Effector CD4-positive, alpha-beta T cell (primary cell): ENCODE results near the gene KNDC1.
"Not testable (repeated sequence)": the region's sequence is repeated elsewhere in the genome, so short reads cannot be mapped to it uniquely, and the experiment has no call there.

Experiments used
- DNase-seq: peaks from one replicate; pipeline ENCODE4 v3.0.0-alpha.2; 2020

KNDC1 gene

GRCh38 chr10:133141958-133142340, 18.1 kb upstream of the KNDC1 start:
- no peak for DNase-seq

DNA sequence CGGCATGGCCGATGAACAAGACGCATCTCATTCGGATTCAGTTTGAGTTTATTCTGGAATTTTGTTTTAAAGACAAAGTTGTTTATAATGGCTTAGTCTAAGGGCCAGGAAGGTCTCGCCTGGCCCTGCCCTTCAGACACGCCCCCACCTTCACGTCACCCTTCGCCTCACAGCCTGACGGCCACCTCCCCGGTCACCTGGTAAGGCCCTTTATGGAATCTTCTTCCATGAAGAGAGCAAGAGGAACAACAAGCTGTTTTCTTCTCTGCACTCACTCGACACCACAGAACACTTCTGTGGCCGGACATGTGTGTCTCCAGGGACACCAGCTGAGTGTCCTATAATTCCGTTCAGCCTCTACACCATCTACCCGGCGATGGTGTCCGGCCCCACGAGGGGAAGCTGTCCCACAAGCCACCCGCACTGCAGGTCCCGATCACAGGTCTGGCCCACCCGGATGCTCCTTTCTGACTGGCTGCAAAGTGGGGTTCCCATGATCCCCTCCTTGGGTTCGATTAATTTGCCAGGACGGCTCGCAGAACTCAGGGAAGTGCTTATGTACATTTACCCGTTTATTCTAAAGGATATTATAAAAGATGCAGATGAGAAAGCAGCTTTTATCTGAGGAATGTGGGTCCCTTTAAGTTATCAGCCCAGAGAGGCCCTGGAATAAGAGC, 17.4 kb upstream of the KNDC1 start:
- DNase-seq = no peak

DNA sequence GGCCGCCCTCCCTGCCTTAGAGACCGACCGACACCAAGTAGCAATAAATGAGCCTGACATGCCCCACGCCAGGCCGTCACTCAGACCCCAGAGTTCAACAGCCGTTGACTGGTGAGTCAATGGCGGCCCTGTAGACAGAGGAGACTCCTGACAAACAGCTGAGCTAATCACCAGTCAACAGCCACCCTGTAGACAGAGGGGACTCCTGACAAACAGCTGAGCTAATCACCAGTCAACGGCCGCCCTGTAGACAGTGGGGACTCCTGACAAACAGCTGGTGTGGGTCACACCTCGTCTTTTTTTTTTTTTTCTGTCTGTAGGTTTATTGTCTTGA, 16.9 kb upstream of the KNDC1 start:
- no peak for DNase-seq

DNA sequence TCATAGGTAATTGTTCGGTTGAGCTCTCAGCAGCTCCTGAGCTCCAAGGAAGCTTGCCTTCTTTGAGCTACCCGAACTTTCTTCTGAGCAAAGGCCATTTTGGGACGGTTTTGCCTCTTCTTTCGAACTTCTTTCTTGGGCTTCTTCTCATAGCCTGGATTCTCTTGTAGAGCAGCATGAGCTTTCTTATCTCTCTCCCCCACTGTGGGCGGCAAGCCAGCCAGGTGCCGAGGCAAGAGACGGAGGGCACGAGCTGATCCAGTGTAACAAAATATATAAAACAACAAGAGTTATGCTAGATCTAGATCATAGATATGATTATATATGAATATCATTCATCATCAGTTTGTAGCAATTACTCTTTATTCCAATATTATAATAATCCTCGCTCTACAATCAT, 16.5 kb upstream of the KNDC1 start:
- no peak for DNase-seq

DNA sequence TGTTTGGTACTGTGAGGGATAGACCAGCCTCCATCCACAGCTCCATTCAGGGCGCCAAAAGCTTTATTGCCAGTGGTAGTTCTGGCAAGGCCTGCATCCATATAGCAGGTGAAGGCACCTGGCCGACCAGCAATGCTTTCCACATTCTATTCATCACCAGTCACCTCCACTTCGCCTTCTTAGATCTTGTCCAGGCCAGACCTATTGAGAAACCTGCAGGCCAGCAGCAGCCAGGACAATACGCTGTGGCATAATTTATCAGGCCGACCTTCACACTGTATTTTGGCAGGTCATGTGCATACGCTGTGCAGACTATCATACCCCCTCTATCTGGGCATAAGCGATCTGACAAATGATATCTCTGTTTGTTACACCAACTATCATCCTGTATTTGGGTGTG, 15.2 kb upstream of the KNDC1 start:
- no peak for DNase-seq

GRCh38 chr10:133150226-133150625, 9.8 kb upstream of the KNDC1 start:
- no peak for DNase-seq

DNA sequence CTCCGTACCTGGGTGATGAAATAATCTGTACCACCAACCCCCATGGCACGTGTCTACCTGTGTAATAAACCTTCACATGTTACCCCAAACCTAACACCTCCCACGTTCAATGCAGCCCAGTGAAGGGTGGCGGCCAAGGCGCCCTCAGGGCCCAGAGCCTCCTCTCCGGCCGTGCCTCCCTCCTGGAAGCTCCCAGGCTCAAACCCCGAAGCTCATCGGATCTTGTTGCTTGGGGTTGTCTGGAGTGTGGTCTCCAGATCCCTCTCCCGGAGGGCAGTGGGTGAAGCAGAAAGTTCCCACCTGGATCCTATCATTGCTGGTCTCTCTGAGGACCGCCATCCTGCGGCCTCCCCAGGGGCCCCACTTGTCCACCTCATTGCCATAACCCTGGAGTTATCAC, 9.4 kb upstream of the KNDC1 start:
- no peak for DNase-seq

- DNase-seq = not testable (repeated sequence)
These were observed 8.9 kb upstream of the KNDC1 start for GRCh38 chr10:133151071-133151470.

- no peak for DNase-seq
These were observed 8.5 kb upstream of the KNDC1 start for GRCh38 chr10:133151543-133151972.

DNA sequence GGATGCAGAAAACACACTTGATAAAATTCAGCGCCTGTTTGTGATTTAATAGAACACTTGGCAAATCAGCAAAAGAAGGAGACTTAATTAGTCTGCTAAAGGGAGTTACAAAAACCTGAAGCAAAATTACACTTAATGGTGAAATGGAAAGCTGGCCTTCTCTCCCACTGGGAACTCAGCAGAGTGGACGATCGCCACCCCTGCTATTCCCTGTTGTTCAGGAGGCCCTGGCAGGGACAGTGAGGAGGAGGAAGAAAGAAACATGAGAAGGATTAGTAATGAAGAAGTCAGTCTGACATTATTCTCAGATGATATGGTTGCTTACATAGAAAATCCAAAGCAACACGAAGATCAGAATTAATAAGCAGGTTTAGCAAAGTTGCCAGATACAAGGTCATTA, 5.6 kb upstream of the KNDC1 start:
- no peak for DNase-seq

- DNase-seq = no peak
These were observed 4.8 kb upstream of the KNDC1 start for GRCh38 chr10:133154996-133155778.

- no peak for DNase-seq
These were observed 3.1 kb upstream of the KNDC1 start for GRCh38 chr10:133156674-133157579.

DNA sequence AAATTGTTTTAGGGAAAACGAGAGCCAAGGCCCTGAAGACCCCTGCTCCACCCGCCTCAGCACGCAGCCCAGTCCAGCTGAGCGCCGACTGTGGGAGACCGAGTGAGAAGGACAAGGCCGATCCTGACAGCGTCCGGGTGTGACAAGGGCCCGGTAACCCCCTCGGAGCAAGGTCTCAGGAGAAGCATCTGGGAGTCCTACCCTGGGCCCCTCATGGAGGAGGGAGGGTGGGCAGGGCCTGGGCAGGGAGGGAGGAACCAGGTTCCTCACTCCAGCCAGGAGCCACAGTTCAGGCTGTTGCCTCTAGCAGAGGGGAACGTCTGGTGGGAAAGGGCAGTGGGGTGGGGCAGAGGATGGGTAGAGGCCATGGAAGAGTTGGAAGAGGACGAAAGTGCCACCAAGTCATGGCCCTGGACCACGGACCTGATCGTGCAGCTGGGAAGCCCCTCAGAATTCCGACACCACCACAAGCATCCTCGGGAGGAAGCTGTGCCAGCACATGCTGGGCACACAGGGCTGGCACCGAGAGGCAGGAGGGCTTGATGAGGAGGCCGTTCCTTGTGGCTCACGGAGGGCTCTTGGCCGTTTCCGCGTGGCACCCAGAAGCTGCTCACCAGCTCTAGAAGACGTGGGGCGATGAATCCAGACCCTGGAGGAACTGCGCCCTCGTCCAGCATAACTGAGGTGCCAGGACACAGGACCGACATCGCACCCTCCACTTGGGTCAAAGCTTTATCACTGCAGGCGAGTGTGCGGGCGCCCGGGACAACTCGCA, 2.2 kb upstream of the KNDC1 start:
- no peak for DNase-seq

DNA sequence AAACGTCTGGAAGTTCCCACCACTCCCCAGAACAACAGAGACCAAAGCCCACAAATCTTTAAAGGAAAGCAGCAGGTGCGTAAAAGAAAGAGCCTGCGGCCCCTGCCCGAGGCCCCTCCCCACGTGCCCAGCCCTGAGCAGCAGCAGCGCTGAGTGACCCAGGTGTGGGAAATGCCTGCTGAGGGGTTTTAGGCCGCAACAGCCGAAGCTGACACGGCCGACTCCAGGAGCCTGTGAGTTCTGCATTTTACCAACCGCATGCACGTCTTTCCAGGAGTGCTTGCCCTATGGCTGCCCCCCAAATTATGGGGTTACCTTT, 1.6 kb upstream of the KNDC1 start:
- DNase-seq = no peak

GRCh38 chr10:133158756-133159610, 1.0 kb upstream of the KNDC1 start:
- no peak for DNase-seq

DNA sequence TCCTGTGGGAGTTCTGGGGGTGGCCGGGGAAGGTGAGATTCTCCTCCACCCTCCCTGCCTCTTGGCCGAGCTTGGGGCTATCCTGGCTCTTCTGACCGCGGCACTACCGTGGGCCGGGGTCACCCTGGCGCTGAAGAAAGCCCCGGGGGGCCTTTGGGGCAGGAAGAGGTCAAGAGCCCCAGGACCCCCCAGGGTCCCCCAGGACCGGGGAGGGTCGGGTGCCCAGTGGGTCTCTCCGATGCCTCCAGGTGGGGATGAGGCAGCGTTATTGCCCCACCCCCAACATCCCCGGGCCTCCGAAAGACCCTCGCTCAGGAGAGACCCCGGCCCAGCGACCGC, 439 bp upstream of the KNDC1 start:
- DNase-seq = no peak

DNA sequence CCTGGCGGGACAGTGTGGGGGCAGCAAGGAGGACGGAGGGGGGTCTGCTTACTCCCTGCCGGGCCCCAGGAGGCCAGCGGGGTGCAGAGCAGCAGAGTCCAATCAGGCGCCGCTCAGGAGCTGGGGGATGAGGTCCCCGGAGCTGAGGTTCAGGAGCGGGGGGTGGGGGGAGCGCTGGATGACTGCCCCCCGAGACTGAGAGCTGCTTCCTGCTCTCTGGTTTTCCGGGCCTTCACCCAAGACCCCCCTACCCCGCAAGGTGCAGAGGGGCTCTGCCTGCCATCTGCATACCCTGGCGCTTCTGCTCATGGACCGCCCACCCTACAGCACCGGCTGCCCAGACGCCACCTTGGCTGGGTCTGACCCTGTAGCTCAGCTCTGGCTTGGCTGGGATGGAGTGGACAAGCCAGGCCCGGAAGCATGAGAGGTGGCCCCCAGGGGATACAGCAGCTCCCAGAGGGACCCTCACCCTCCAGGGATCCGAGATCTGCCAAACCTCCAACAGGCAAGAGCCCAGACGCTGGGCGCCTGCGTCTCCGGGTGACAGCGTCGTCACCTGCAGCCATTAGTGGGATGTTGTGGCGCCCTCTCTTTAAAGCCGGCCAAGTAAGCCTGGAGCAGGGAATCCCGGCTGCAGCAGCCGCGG, 930 bp downstream of the KNDC1 start:
- DNase-seq = no peak

GRCh38 chr10:133161486-133162109, 1.6 kb downstream of the KNDC1 start:
- DNase-seq = no peak

DNA sequence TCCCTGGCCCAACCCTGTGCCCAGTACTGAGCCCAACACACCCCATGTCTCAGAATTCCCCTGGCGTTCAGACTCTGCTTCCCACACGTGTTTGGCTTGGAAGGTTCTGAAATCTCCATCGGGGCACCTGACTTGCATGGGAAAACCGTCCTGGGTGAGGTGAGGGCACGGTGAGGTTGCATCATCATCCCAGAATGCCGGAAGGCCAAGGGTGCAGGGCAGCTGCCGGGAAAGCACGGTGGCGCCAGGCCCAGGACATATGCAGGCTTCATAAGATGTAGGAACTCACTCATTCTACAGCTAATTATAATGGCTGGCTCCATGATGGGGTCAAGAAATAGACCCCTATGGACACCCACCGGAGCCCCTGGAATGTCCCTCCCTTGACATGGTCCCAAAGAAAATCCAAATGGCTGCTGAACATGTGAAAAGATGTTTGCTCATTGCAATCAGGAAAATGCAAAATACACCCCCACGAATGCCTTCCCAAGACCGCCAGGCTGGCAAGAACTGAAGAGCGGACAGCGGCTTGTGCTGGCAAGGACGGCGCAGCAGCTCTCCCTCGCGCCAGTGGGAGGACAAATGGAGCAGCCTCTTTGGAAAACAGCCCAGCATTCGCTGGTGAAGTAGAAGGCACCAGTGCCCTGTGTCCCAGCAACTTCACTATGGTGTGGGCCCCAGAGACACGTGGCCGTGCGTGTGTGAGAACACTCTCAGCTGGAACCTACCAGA, 2.3 kb downstream of the KNDC1 start:
- no peak for DNase-seq
